HCT116 (cell line): ENCODE data around the gene PTH2.

ENCODE experiments used
- ATF3 ChIP-seq: IDR thresholded peaks from 2 replicates; pipeline ENCODE4 v1.6.1; 2012
- CTCF ChIP-seq, 3 experiments: fragments of 200-600 bp in 1 of 3; sonication (generic) in 1 of 3; IDR thresholded peaks in 2 of 3; conservative IDR thresholded peaks in 1 of 3; 2 replicates each; pipeline ENCODE4 v1.5.1; 2012 to 2017; ENCODE audit warnings: low read depth in 2 of 3, low read length in 2 of 3, antibody characterized with exemption in 1 of 3, borderline replicate concordance in 1 of 3, control low read depth in 1 of 3, mild to moderate bottlenecking in 1 of 3, mixed read lengths in 1 of 3, mixed run types in 1 of 3, moderate library complexity in 1 of 3; ENCODE audit not compliant: insufficient read depth in 1 of 3
- EGR1 ChIP-seq: IDR thresholded peaks from 2 replicates; pipeline ENCODE4 v1.6.1; 2012; ENCODE audit warnings: low read depth
- EZH2 ChIP-seq: fragments of 200-600 bp; sonication (generic); IDR thresholded peaks from 2 replicates; pipeline ENCODE4 v1.6.1; 2017; ENCODE audit warnings: antibody characterized with exemption, mixed run types
- EZH2phosphoT487 ChIP-seq: fragments of 200-600 bp; IDR thresholded peaks from 2 replicates; pipeline ENCODE4 v1.6.1; 2018; ENCODE audit warnings: antibody characterized with exemption, borderline replicate concordance
- SIN3A ChIP-seq: IDR thresholded peaks from 2 replicates; pipeline ENCODE4 v1.6.1; 2012; ENCODE audit warnings: low read depth
- YY1 ChIP-seq: IDR thresholded peaks from 2 replicates; pipeline ENCODE4 v1.6.1; 2011; ENCODE audit warnings: low read length, low read depth, moderate library complexity, mild to moderate bottlenecking; ENCODE audit not compliant: insufficient replicate concordance; ENCODE audit errors: extremely low read depth

GRCh38 chr19:49420227-49420626 is 3.0 kb downstream of the PTH2 start:
- no peak for TF ChIP-seq CTCF (IDR thresholded peaks at IDR 0.05 in 2 of 3, conservative IDR thresholded peaks at IDR 0.05 in 1 of 3; ENCODE audit: borderline replicate concordance in 1 of 3, insufficient read depth in 1 of 3, low read depth in 2 of 3, low read length in 2 of 3)
- TF ChIP-seq ATF3, result no peak
- TF ChIP-seq EZH2phosphoT487, result no peak
- no peak for TF ChIP-seq YY1
- TF ChIP-seq SIN3A, result no peak
- TF ChIP-seq EZH2, result no peak
- TF ChIP-seq EGR1, result no peak
